Measurements from ENCODE around the gene ADAM12.

DNA sequence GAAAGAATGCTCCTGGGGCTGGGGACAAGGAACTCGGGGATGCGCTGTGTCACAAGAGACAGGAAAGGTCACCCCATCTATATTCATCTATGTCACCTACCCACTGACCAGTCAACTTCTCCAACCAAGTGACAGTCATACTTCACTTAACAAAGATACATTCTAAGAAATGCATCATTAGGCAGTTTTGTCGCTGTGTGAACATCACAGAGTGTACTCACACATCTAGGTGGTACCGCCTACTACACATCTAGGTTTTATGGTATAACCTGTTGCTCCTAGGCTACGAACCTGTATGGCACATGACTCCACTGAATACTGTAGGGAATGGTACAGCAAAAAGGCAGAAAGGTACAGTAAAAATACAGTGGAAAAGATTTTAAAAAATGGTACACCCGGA lies 3.8 kb upstream of the ADAM12 start:
- TF ChIP-seq TCF12 (IDR thresholded peaks at IDR 0.05) = no peak
- TF ChIP-seq GABPA (IDR thresholded peaks at IDR 0.05; ENCODE audit: low read depth) = no peak
- no peak for TF ChIP-seq POLR2AphosphoS5 (IDR thresholded peaks at IDR 0.05; ENCODE audit: low read depth, low read length)
- no peak for TF ChIP-seq EZH2phosphoT487 (IDR thresholded peaks at IDR 0.05; ENCODE audit: borderline replicate concordance, low read depth)
- TF ChIP-seq, protein P1, sequence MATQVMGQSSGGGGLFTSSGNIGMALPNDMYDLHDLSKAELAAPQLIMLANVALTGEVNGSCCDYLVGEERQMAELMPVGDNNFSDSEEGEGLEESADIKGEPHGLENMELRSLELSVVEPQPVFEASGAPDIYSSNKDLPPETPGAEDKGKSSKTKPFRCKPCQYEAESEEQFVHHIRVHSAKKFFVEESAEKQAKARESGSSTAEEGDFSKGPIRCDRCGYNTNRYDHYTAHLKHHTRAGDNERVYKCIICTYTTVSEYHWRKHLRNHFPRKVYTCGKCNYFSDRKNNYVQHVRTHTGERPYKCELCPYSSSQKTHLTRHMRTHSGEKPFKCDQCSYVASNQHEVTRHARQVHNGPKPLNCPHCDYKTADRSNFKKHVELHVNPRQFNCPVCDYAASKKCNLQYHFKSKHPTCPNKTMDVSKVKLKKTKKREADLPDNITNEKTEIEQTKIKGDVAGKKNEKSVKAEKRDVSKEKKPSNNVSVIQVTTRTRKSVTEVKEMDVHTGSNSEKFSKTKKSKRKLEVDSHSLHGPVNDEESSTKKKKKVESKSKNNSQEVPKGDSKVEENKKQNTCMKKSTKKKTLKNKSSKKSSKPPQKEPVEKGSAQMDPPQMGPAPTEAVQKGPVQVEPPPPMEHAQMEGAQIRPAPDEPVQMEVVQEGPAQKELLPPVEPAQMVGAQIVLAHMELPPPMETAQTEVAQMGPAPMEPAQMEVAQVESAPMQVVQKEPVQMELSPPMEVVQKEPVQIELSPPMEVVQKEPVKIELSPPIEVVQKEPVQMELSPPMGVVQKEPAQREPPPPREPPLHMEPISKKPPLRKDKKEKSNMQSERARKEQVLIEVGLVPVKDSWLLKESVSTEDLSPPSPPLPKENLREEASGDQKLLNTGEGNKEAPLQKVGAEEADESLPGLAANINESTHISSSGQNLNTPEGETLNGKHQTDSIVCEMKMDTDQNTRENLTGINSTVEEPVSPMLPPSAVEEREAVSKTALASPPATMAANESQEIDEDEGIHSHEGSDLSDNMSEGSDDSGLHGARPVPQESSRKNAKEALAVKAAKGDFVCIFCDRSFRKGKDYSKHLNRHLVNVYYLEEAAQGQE (IDR thresholded peaks at IDR 0.05; ENCODE audit: low read depth, low read length) = no peak
- TF ChIP-seq MXI1 (IDR thresholded peaks at IDR 0.05; ENCODE audit: low read depth, low read length) = no peak
- TF ChIP-seq, protein P2, sequence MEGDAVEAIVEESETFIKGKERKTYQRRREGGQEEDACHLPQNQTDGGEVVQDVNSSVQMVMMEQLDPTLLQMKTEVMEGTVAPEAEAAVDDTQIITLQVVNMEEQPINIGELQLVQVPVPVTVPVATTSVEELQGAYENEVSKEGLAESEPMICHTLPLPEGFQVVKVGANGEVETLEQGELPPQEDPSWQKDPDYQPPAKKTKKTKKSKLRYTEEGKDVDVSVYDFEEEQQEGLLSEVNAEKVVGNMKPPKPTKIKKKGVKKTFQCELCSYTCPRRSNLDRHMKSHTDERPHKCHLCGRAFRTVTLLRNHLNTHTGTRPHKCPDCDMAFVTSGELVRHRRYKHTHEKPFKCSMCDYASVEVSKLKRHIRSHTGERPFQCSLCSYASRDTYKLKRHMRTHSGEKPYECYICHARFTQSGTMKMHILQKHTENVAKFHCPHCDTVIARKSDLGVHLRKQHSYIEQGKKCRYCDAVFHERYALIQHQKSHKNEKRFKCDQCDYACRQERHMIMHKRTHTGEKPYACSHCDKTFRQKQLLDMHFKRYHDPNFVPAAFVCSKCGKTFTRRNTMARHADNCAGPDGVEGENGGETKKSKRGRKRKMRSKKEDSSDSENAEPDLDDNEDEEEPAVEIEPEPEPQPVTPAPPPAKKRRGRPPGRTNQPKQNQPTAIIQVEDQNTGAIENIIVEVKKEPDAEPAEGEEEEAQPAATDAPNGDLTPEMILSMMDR (IDR thresholded peaks at IDR 0.05) = no peak
- no peak for TF ChIP-seq RAD21 (IDR thresholded peaks at IDR 0.05; ENCODE audit: low read length)

Measured in SK-N-SH (cell line).